Mononuclear cell (primary cell): ENCODE data around the gene NFASC. TPM values are rescaled to one million over a fixed set of nuclear protein-coding genes. Genes with fewer than 3 reads are reported as not detected.

Experiments
- H3K27me3 ChIP-seq: 2 replicates; pipeline ENCODE4 v1.6.0; 2011; ENCODE audit warnings: low read length, control low read depth; ENCODE audit not compliant: insufficient read depth
- H3K4me1 ChIP-seq: 2 replicates; pipeline ENCODE4 v1.5.1; 2011; ENCODE audit warnings: mild to moderate bottlenecking, low read length, control low read depth; ENCODE audit not compliant: insufficient read depth
- H3K4me3 ChIP-seq: 2 replicates; pipeline ENCODE4 v1.5.1; 2011; ENCODE audit warnings: mild to moderate bottlenecking, low read length, moderate library complexity
- H3K9me3 ChIP-seq: 2 replicates; pipeline ENCODE4 v1.5.1; 2011; ENCODE audit warnings: low read depth, mild to moderate bottlenecking, control low read depth, low read length
- total RNA-seq: library from RNA; depleted of rRNA; stranded (reverse); fragments of >200 nt; gene quantifications from one replicate; pipeline ENCODE4 v1.2.3, GENCODE V29; 2012

NFASC gene
- total RNA-seq, 1 donor: under 0.01 TPM

DNA sequence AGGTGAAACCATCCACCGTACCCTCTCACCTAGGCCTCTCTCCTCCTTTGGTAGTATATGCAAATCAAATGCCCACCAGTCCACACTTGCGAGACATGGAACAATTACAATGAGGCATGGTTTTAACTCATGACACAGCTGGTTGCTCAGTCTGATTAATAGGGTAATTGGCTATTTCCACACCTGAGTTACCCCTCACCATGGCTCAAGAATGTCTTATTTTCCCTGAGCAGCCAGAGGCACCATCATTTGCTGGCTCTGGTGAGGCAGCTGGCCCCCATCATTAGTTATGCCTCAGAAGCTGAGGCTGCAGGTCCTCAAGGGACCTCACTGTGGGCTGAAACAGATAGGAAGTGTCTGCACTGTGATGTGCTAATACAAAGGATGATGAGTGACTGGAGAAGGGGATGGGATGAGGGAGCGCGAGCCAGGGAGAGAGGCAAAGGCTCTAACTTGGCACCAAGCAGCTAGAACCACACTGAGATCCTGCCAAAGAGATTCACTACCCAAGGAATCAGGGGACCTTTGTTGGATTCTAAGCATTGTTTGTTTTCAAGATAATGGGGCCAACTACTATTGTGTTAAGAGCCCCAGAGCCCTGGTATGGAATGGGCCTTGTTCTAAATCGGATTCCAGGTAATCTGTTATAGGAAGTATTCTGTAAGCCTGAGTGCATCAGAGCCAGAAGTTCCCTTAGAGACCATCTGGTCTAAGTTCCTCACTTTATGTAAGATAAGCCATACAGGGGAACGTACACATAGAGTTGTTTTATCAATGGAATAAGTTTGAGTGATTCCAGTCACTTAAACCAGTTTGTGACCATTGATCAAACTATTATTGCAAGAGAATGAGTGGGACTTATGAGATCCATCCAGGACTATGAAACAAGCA is 92.3 kb downstream of the NFASC start:
- no peaks in the 10 kb centered on the region for H3K27me3 ChIP-seq
- H3K4me3 ChIP-seq: no peak overlapping the region
- no peaks in the 10 kb centered on the region for H3K9me3 ChIP-seq
- no peaks in the 10 kb centered on the region for H3K4me1 ChIP-seq

- H3K27me3 ChIP-seq: no peaks in the 10 kb centered on the region
- H3K4me1 ChIP-seq: peaks cover 30% of the 10 kb centered on the region
- no peak overlapping the region for H3K4me3 ChIP-seq
- H3K9me3 ChIP-seq: no peaks in the 10 kb centered on the region
Observed at GRCh38 chr1:204967451-204967850, 96.8 kb downstream of the NFASC start.

- Histone ChIP-seq H3K4me1 (peaks cover 36% of the 10 kb centered on the region), H3K9me3 (no peaks in the 10 kb centered on the region), H3K27me3 (no peaks in the 10 kb centered on the region), H3K4me3 (no peak overlapping the region)
Observed at GRCh38 chr1:204968135-204968534, 97.5 kb downstream of the NFASC start.

DNA sequence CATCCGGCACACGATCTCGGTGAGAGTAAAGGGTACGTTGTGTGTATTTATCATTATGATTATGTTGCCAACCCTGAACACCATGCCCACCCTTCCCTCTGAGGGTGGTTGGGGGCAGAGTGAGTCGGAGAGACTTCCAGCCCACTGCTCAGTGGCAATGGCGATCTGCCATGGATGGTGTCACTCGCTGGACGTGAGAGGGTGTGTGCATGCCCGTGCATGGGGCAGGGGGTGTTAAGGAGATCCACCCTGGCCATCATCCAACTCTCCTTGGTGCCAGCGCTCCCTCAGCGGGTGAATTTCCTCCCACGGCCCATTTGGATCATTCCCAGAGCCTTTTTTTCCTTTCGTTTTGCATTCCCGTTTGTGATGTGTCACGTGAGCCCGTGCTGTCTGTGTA is 98.3 kb downstream of the NFASC start:
- H3K4me1 ChIP-seq: peaks cover 36% of the 10 kb centered on the region
- no peaks in the 10 kb centered on the region for H3K27me3 ChIP-seq
- H3K4me3 ChIP-seq: no peak overlapping the region
- no peaks in the 10 kb centered on the region for H3K9me3 ChIP-seq

DNA sequence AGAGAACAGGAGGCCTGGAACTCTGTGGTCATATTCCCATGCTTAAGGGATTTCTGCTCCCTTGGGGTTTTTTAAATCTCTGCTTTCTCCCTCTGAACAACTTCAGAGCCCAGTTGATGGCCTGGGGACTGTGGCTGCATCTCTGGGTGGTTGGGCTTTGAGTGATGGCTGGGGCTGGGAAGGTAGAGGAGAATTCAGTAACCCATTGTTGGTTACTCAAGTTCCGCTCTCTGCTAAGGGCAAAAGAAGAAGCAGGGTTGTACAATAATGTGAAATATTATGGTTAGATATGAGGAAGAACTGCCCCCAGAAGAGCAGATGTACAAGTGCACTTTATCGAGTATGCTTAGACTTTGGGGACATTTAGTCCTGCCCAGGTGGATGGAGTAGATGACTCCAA is 100.3 kb downstream of the NFASC start:
- peaks cover 45% of the 10 kb centered on the region for H3K4me1 ChIP-seq
- no peaks in the 10 kb centered on the region for H3K27me3 ChIP-seq
- no peaks in the 10 kb centered on the region for H3K9me3 ChIP-seq
- H3K4me3 ChIP-seq: no peak overlapping the region

DNA sequence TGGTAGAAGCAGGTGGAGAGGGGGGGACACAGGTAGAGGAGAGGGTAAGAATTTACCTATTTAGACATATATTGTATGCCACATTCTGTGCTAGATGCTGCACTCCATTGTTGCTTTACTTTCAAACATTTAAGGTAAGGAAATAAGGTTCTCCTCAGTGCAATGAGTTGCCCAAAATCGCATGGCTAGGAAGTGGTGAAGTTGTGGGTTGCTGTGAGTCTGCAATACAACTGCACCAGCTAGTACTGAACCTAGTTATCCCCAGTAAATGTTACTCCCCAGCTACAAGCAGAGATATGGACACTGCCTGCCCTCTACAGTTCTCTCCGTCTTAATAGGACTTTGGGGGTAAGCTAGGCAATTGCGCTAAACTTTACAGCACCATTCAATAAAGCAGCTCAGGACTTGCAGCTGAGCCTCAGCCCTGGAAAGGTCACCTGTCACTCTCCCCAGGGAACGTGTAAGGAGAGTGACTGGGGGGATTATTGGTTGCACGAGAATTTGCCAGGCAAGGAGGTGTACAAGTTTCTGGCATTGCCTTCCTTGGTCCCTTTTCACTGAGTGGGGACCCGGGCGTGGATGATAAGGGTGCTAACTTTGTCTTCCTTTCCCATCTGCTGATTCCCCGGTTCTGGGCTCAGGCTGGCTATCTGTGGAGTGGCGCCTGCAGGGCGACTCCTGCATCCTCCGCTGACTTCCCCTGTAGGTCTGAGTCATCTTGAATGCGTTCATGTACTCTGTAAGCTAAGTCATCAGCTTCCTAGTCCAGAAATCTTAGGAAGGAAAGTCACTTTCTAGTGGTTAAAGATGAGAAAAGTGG is 101.1 kb downstream of the NFASC start:
- Histone ChIP-seq H3K4me3 (no peak overlapping the region), H3K9me3 (no peaks in the 10 kb centered on the region), H3K4me1 (peaks cover 50% of the 10 kb centered on the region), H3K27me3 (no peaks in the 10 kb centered on the region)

- no peaks in the 10 kb centered on the region for H3K9me3 ChIP-seq
- no peak overlapping the region for H3K4me3 ChIP-seq
- H3K4me1 ChIP-seq: peaks cover 50% of the 10 kb centered on the region
Observed at GRCh38 chr1:204972426-204972825, 101.8 kb downstream of the NFASC start.

GRCh38 chr1:204973449-204973848 is 102.8 kb downstream of the NFASC start:
- peaks cover 50% of the 10 kb centered on the region for H3K4me1 ChIP-seq
- no peaks in the 10 kb centered on the region for H3K27me3 ChIP-seq
- no peak overlapping the region for H3K4me3 ChIP-seq
- H3K9me3 ChIP-seq: no peaks in the 10 kb centered on the region

More at GRCh38 chr1:204972426-204972825, 101.8 kb downstream of the NFASC start:
- no peaks in the 10 kb centered on the region for H3K27me3 ChIP-seq

- H3K27me3 ChIP-seq: no peaks in the 10 kb centered on the region
- peaks cover 49% of the 10 kb centered on the region for H3K4me1 ChIP-seq
- no peaks in the 10 kb centered on the region for H3K9me3 ChIP-seq
- no peak overlapping the region for H3K4me3 ChIP-seq
Observed at GRCh38 chr1:204974327-204974726, 103.7 kb downstream of the NFASC start.

DNA sequence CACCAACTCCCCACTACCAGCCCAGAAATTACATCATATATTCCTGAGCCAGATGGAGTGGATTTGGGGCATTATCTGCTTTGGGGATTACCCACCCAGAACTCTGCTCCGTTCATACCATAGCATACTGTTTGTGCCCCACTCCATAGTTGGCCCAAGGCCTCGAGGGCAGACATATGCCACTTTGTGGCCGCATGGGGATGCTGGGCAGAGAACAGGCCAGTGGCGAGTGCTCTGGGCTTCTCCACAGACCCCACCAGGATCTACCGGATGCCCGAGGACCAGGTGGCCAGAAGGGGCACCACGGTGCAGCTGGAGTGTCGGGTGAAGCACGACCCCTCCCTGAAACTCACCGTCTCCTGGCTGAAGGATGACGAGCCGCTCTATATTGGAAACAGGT is 104.4 kb downstream of the NFASC start:
- Histone ChIP-seq H3K4me3 (no peak overlapping the region), H3K27me3 (no peaks in the 10 kb centered on the region), H3K9me3 (no peaks in the 10 kb centered on the region), H3K4me1 (peaks cover 44% of the 10 kb centered on the region)

DNA sequence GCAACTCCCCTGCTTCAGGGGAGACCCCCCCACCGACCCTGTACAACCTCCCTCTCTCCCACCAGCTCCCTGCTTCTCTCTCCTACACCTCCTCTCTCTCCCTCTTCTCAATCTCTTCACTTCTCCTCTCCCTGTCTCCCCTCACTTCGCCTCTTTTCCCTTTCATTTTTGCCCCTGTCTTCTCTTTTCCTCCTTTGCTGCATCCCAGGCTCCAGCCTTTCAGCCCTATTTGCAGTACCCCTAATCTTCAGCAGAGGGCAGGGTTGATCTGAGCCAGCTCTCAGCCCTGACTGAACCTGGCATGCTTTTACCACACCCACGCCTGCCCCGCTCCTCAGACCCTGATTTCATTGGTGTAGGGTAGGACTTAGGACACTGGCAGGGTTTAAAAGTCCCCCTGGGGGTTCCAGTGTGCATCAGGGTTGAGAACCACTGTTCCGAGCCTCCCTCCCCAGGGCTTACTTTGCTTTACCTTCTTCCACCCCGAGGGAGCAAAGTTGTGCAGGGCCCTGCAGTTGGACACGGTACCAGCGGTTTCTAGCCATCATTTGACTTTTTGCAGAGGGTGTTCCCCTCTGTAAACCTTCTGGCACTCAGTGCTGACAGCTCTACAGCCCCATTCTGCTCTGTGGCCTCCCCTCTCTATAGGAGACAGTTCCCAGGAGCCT is 105.0 kb downstream of the NFASC start:
- Histone ChIP-seq H3K27me3 (no peaks in the 10 kb centered on the region), H3K9me3 (no peaks in the 10 kb centered on the region), H3K4me1 (peaks cover 38% of the 10 kb centered on the region), H3K4me3 (no peak overlapping the region)

DNA sequence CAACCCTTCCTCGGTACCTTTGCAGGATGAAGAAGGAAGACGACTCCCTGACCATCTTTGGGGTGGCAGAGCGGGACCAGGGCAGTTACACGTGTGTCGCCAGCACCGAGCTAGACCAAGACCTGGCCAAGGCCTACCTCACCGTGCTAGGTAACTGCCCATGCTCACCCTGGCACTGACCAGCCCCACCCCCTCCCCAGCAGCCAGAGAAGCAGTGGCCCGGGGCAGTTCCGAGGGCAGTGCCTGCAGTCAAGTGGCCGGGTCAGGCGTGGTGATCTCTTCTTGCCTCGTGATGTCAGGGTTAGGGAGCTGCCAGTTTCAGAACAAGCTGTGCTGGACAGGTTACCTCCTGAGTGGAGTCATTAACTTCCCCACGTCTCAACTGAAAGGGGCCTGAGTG is 106.0 kb downstream of the NFASC start:
- no peaks in the 10 kb centered on the region for H3K9me3 ChIP-seq
- H3K4me3 ChIP-seq: no peak overlapping the region
- peaks cover 28% of the 10 kb centered on the region for H3K4me1 ChIP-seq
- H3K27me3 ChIP-seq: no peaks in the 10 kb centered on the region

GRCh38 chr1:204977318-204977717 is 106.7 kb downstream of the NFASC start:
- H3K27me3 ChIP-seq: no peaks in the 10 kb centered on the region
- peaks cover 21% of the 10 kb centered on the region for H3K4me1 ChIP-seq
- no peak overlapping the region for H3K4me3 ChIP-seq
- H3K9me3 ChIP-seq: no peaks in the 10 kb centered on the region

GRCh38 chr1:204978782-204979181 is 108.1 kb downstream of the NFASC start:
- Histone ChIP-seq H3K27me3 (no peaks in the 10 kb centered on the region), H3K4me3 (no peak overlapping the region), H3K4me1 (peaks cover 14% of the 10 kb centered on the region), H3K9me3 (no peaks in the 10 kb centered on the region)

GRCh38 chr1:204979306-204979705 is 108.6 kb downstream of the NFASC start:
- H3K4me3 ChIP-seq: no peak overlapping the region
- no peaks in the 10 kb centered on the region for H3K27me3 ChIP-seq
- H3K9me3 ChIP-seq: no peaks in the 10 kb centered on the region
- H3K4me1 ChIP-seq: peaks cover 14% of the 10 kb centered on the region
